ENCODE results near the gene SSR2. TPM values are rescaled to one million over a fixed set of nuclear protein-coding genes. Genes with fewer than 3 reads are reported as not detected.
"Not testable (repeated sequence)": the region's sequence is repeated elsewhere in the genome, so short reads cannot be mapped to it uniquely, and the experiment has no call there.

SSR2 gene
- total RNA-seq, 2 experiments from 2014 or later, result 185 to 200 TPM

DNA sequence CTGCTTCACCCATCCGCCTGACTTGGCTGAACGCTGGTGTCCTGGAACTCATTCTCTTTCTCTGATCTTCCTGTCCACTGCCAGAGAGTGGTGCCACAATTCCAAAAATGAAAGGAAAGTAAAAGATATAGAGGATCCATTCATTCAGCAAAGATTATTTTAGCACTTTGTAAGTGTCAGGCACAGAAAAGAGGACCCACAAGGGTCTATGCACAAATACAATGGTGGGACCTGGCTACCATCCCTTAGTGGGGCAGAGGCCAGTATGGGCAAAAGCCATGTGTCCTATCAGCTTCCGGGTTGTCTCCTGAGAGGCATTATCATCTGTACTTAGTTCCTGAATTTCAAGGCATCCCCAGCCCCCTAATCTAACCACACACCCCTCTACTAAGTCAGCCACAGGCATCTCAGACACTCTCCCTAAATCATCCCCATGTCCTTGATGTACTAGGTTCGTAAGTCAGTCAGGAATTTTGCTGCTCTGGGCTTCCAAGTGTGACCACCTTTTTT is 19.0 kb downstream of the SSR2 start:
- H3K36me3 Mint-ChIP-seq, result peaks cover 2% of the 10 kb centered on the region
- CTCF ChIA-PET, result interaction anchor here (0.6 to 2.8 kb wide), 5 partner anchors 12 to 83 kb away, joined by 3 to 12 read pairs (median 6); partner anchors contain the start of gene SSR2
- no peaks in the 10 kb centered on the region for H3K9me3 Mint-ChIP-seq (ENCODE audit: low read depth)
- no peak for DNase-seq
- no peak overlapping the region for H3K27ac Mint-ChIP-seq
- ATAC-seq, result no peak
- H3K4me3 Mint-ChIP-seq, result no peak overlapping the region
- H3K27me3 Mint-ChIP-seq, result no peaks in the 10 kb centered on the region
- peaks cover 15% of the 10 kb centered on the region for H3K4me1 Mint-ChIP-seq

DNA sequence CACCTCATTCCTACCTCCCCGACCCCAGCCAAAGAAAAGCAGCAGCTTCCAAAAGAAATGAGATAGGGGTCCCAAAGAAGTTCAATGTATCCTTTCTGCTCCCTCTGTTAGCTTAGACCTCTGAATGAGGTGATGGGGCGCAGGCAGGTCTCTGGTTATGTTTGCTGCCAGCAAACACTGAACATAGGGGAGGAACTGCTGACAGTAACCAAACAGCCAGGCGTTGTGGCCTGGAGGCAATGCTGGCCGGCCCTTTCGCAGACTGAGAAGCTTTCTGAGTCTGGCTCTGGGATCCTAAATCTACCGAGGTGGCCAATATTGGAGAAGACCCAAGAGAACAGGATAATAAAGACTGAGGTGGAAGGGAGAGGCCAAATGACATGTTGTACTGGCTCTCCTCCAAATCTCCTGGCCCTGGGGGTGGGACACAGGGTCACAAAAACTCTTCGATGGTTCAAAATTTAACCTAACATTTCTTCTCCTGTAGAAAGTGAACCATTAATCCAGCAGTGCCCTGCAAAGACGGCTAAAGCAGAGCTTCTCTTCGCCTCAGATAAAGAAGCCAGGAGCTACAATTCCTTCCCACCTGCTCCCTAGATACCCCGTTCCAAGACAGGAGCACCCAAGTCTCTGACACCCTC is 19.6 kb downstream of the SSR2 start:
- H3K27ac Mint-ChIP-seq, result no peak overlapping the region

DNA sequence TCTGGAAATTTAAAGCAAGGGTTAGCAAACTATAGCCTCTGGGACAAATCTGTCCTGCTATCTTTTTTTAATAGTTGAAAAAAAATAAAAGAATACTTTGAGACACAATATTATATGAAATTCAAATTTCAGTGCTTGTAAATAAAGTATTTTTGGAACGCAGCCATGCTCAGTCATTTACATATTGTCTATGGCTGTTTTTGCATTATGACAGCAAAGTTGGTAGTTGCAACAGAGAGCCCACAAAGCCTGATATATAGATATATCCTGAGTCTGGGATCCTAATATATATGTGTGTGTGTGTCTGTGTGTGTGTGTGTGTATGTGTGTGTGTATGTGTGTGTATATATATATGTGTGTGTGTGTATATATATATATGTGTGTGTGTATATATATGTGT is 20.8 kb downstream of the SSR2 start:
- CTCF ChIA-PET, result interaction anchor here (1.7 kb wide), 1 partner anchor 62 kb away, joined by 6 read pairs; no protein-coding TSS in a partner anchor
- no peak for ATAC-seq
- Mint-ChIP-seq H3K4me3 (no peak overlapping the region), H3K27ac (no peak overlapping the region), H3K36me3 (no peaks in the 10 kb centered on the region), H3K27me3 (no peaks in the 10 kb centered on the region), H3K9me3 (ENCODE audit: low read depth) (no peaks in the 10 kb centered on the region), H3K4me1 (peaks cover 6% of the 10 kb centered on the region)
- DNase-seq, result no peak

More for the DNA sequence above, 19.6 kb downstream of the SSR2 start:
- CTCF ChIA-PET, result interaction anchor here (0.6 to 2.8 kb wide), 6 partner anchors 11 to 83 kb away, joined by 3 to 12 read pairs (median 4); partner anchors contain the start of gene SSR2
- Mint-ChIP-seq H3K27me3 (no peaks in the 10 kb centered on the region), H3K4me3 (no peak overlapping the region), H3K36me3 (no peaks in the 10 kb centered on the region), H3K9me3 (ENCODE audit: low read depth) (no peaks in the 10 kb centered on the region), H3K4me1 (peaks cover 13% of the 10 kb centered on the region)
- ATAC-seq, result no peak
- DNase-seq, result no peak

DNA sequence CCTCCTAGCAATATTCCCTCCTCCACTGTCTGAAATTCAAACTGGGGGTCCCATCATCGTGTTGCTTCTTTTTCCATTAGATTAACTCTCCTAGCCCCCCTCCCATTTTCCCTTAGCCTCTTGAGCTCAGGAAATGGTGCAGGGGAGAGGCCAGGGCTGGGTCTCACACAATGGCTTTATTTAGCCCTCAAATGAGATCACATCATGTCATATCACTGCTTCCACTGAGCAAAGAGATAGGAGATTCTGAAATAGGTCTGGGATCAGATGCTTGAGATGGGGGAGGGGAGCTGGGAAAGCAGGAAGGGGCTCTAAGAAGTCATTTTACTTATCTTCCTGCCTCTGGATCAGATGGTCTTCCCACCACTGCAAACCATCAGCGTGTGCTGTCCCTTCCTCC is 24.6 kb downstream of the SSR2 start:
- no peaks in the 10 kb centered on the region for H3K9me3 Mint-ChIP-seq (ENCODE audit: low read depth)
- ATAC-seq, result no peak
- H3K4me1 Mint-ChIP-seq, result peaks cover 3% of the 10 kb centered on the region
- H3K4me3 Mint-ChIP-seq, result no peak overlapping the region
- no peaks in the 10 kb centered on the region for H3K36me3 Mint-ChIP-seq
- CTCF ChIA-PET, result interaction anchor here (0.9 to 1.0 kb wide), 2 partner anchors 17 to 19 kb away, joined by 3 read pairs; no protein-coding TSS in a partner anchor
- no peak overlapping the region for H3K27ac Mint-ChIP-seq
- no peak for DNase-seq
- no peaks in the 10 kb centered on the region for H3K27me3 Mint-ChIP-seq

DNA sequence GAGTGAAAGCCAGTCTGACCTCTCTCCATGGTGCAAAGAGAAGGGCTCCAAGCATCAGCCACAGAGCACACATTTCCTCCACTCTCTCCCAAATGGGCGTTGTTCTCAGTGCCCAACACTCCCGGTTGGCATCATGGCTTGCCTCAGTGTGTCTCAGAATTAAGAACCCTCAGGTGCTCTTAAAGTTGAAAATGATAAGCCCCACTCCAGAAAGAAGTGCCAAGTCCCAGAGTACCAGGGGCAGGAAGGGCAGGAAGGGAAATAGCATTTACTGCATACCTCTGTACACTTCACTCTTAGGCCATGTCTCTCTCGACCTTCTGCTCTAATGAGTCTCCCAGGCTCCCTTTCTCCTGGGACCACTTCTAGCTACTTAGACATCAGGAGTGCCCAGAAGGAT is 27.2 kb downstream of the SSR2 start:
- CTCF ChIA-PET, result interaction anchor here (0.7 to 6.1 kb wide), 2 partner anchors 22 to 55 kb away, joined by 3 to 119 read pairs; partner anchors contain the start of gene RXFP4
- no peak overlapping the region for H3K27ac Mint-ChIP-seq
- peaks cover 26% of the 10 kb centered on the region for H3K4me1 Mint-ChIP-seq
- ATAC-seq, result no peak
- DNase-seq, result no peak
- H3K27me3 Mint-ChIP-seq, result no peaks in the 10 kb centered on the region
- H3K36me3 Mint-ChIP-seq, result no peaks in the 10 kb centered on the region
- H3K4me3 Mint-ChIP-seq, result no peak overlapping the region
- H3K9me3 Mint-ChIP-seq (ENCODE audit: low read depth), result no peaks in the 10 kb centered on the region

DNA sequence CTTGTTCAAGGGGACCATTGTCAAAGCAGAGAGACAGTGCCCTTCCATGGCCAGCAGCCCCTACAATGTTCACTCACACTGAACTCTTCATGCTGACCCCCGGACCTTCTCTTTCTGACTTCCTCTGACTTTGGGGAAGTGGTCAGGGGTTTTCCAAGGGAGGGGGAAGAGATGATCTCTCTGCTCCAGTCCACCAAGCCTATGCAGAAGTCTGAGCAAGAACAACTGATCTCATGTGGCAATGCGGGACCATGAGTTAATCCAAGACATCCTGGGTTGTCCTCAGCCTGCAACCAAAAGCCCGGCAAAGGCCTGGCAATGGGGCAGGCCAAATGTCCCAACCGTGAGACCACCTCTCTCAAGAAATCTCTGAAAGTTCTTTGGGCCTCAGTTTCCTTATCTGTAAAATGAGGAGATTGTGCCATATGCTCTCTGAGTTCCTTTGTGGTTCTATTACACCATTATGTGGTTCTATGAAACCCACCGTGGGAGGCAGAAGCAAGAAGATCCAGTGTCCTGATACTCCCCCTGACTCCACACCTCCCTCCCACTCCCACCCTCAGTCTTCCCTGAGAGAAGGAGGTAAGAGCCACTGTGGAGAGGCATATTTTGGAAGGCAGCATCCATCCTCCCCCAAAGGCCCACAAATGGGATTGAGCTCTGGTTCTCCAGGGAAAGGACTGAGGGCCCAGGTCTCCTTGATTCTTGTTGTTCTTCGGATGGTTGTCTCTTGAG is 30.6 kb downstream of the SSR2 start:
- CTCF ChIA-PET, result interaction anchor here (0.5 to 6.1 kb wide), 38 partner anchors 10 to 740 kb away, joined by 3 to 119 read pairs (median 4); partner anchors contain the start of genes ARHGEF2, CLK2, KHDC4 and RXFP4
- ATAC-seq (no peak), DNase-seq (no peak)
- H3K27me3 Mint-ChIP-seq, result no peaks in the 10 kb centered on the region
- H3K36me3 Mint-ChIP-seq, result no peaks in the 10 kb centered on the region
- peaks cover 26% of the 10 kb centered on the region for H3K4me1 Mint-ChIP-seq
- H3K27ac Mint-ChIP-seq, result peak overlapping the region; percentile 49
- no peaks in the 10 kb centered on the region for H3K9me3 Mint-ChIP-seq (ENCODE audit: low read depth)
- no peak overlapping the region for H3K4me3 Mint-ChIP-seq

DNA sequence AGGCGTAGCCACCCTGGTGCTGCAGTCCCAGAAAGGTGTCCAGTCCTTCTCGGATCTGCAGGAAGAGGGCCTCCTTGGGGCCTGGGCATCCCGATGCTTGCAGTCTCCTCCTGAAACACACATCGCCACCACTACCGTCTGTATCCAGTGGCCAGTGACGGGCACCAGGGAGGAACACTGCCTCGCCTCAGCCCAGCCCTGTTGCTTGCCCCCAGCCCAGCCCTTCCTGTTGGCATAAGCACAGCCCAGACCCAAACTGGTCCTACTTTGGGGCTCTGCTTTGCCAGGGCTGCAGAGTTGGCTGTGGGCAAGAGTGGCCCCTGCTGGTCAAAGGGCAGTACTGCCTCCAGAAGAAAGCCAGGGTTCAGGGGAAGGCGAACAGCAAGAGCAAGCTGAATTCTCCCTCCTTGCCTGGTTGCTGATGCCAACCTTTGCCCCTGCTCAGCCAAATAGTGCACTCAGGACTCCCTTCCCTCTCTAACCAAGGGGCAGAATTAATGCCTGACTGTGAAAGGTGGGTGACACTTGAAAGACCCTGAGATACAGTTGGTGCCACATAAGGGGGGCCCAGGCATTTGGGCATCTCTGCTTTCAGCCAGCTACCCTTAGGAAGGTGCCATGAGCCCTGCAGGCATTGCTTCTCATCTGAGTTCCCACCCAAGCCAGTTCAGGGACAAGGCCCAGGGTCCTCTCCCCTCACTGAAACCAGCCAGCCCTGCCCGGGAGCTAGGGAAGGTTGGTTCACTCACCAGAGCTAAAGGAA is 31.3 kb downstream of the SSR2 start:
- no peaks in the 10 kb centered on the region for H3K9me3 Mint-ChIP-seq (ENCODE audit: low read depth)
- ATAC-seq (peak; percentile 94), DNase-seq (peak; percentile 87)
- no peaks in the 10 kb centered on the region for H3K27me3 Mint-ChIP-seq
- no peak overlapping the region for H3K4me3 Mint-ChIP-seq
- H3K27ac Mint-ChIP-seq, result peak overlapping the region; percentile 66
- CTCF ChIA-PET, result interaction anchor here (0.5 to 6.1 kb wide), 37 partner anchors 9 to 739 kb away, joined by 3 to 119 read pairs (median 4); partner anchors contain the start of genes ARHGEF2, CLK2, KHDC4 and RXFP4
- no peaks in the 10 kb centered on the region for H3K36me3 Mint-ChIP-seq
- peaks cover 26% of the 10 kb centered on the region for H3K4me1 Mint-ChIP-seq

DNA sequence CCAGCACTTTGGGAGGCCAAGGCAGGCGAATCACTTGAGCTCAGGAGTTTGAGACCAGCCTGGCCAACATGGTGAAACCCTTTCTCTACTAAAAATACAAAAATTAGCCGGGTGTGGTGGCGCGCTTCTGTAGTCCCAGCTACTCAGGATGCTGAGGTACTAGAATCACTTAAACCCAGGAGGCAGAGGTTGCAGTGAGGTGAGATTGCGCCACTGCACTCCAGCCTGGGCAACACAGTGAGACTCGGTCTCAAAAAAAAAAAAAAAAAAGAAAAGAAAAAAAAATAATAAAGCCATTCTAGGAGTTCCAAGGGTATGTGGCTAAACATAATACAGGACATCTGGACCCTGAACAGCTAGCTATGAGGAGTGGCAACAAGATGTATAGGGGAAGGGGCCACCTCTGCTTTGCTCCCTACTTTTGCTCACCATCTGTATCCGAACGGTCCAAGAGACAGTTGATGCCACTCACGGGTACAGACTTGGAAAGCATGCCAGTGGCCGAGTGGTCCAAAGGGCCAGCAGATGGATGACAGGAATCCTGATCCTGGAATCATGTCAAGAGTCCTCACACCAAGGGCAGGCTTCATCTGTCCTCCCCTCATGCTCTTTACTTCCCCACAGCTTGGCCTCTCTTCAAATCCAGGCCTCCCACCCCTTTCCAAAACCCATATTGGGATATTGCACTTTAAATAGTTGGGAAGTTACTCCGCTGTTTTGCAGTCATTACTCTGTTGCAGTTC is 35.7 kb downstream of the SSR2 start:
- not testable (repeated sequence) for ATAC-seq; H3K27me3 Mint-ChIP-seq; H3K9me3 Mint-ChIP-seq (ENCODE audit: low read depth); DNase-seq; H3K27ac Mint-ChIP-seq; H3K36me3 Mint-ChIP-seq; H3K4me3 Mint-ChIP-seq
- CTCF ChIA-PET, result interaction anchor here (0.7 to 12.2 kb wide), 9 partner anchors 10 to 86 kb away, joined by 3 to 119 read pairs (median 4); partner anchors contain the start of gene KHDC4
- peaks cover 46% of the 10 kb centered on the region for H3K4me1 Mint-ChIP-seq

DNA sequence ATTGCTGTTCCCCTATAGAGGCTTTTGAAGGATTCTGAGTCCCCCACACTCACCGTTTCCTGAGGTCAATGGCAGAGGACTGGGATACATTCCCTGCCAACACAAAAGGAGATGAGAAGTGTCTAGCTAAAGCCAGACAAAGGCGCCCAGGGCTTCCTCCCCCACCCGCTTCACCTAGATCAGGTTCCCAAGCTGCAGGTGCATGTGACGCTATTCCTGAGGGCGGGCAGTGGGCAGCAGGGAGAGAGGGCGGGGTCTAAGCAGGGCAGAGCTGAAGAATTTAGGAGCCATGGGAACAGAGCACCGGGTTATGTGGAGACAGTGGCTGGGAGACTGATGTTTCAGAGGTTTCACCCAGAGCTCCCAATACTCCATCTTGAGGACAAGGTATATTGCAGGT is 36.4 kb downstream of the SSR2 start:
- Mint-ChIP-seq H3K4me3 (no peak overlapping the region), H3K36me3 (peaks cover 2% of the 10 kb centered on the region), H3K9me3 (ENCODE audit: low read depth) (no peaks in the 10 kb centered on the region), H3K4me1 (peaks cover 44% of the 10 kb centered on the region), H3K27ac (no peak overlapping the region), H3K27me3 (no peaks in the 10 kb centered on the region)
- DNase-seq (no peak), ATAC-seq (no peak)
- CTCF ChIA-PET, result interaction anchor here (0.7 to 12.2 kb wide), 9 partner anchors 9 to 86 kb away, joined by 3 to 119 read pairs (median 4); partner anchors contain the start of gene KHDC4

DNA sequence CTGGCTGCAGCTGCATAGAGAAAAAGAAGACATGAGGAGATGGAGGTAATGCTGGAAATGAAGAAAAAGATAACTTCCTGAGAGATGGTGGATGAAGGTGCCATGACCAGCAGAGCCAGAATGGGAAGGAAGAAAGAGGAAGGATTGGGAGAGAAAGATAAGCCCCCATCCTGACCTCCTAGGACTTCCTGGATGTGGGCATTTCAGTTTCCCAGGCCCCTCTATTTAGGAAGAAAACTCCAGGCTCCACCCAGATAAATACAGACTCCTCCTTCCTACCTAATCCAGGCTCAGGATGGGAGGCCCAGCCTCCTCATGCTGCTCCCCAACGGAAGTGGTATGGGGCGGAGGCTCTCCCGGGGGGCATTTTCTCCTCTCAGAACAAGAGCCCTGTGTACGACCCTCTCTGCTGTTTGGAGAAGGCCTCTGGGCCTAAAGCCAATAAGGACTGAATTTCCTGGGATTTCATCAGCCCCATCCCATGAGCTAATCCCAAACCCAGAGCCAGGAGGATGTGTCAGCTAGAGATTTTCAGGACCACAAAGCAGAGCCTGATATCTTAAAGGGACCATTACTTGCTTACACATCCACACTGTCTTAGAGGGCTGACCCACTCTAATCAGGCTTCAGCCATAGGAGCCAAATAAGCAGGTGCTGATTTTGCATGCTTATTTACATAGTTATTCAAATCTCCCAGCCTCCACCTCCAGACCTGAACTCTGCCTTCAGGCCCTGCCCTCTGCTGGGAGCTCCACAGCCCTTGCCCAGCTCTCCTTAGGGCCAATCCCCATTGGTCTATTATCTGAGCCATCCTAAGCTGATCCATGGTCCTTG is 37.3 kb downstream of the SSR2 start:
- Mint-ChIP-seq H3K4me3 (no peak overlapping the region), H3K9me3 (ENCODE audit: low read depth) (no peaks in the 10 kb centered on the region), H3K27ac (no peak overlapping the region), H3K27me3 (no peaks in the 10 kb centered on the region), H3K4me1 (peaks cover 37% of the 10 kb centered on the region), H3K36me3 (peaks cover 2% of the 10 kb centered on the region)
- CTCF ChIA-PET, result interaction anchor here (0.6 to 12.2 kb wide), 9 partner anchors 8 to 83 kb away, joined by 3 to 119 read pairs (median 4); partner anchors contain the start of gene KHDC4
- no peak for ATAC-seq
- DNase-seq, result no peak

DNA sequence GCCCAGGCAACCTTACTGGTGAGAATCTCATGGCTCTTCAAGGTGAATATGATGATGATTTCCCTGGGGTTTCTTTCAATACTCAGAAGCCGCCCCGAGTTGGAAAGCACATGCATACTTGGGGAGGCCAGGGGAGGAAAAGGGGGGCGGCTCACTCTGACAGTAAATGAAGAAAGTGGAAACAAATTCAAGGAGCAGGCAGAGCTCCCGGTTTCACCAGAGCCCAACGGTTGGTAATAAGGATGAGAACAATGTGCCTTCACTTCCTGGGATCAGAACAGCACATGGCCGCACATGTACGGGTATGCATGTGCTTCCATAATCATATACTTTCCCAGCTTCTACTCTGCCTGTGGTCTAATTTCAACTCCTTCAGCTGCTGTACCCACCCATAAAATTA is 38.6 kb downstream of the SSR2 start:
- Mint-ChIP-seq H3K27ac (peak overlapping the region; percentile 48), H3K27me3 (no peaks in the 10 kb centered on the region), H3K36me3 (peaks cover 5% of the 10 kb centered on the region), H3K4me1 (peaks cover 37% of the 10 kb centered on the region), H3K9me3 (ENCODE audit: low read depth) (no peaks in the 10 kb centered on the region), H3K4me3 (no peak overlapping the region)
- CTCF ChIA-PET, result interaction anchor here (1.2 to 12.2 kb wide), 3 partner anchors 34 to 48 kb away, joined by 3 to 119 read pairs (median 16); partner anchors contain the start of gene KHDC4
- no peak for DNase-seq
- no peak for ATAC-seq
